NCI-H1092 treated with DMSO at 0.1 percent for 48 hours (cell line): ENCODE data around the gene SLC9A4.

Experiments
- DNase-seq: peaks from one replicate; lab custom pipeline; 2025; lab: John Stamatoyannopoulos, UW

Gene SLC9A4

GRCh38 chr2:102473020-102473419 is at the start of gene SLC9A4:
Gene SLC9A4, plus strand, starts transcription at chr2:102473226. Its CDS starts 534 bp downstream, at chr2:102473760.
- no peak for DNase-seq

GRCh38 chr2:102423368-102423767 is 49.7 kb upstream of the SLC9A4 start:
- no peak for DNase-seq

- no peak for DNase-seq
Observed at GRCh38 chr2:102424754-102425153, 48.3 kb upstream of the SLC9A4 start.

- no peak for DNase-seq
Observed at GRCh38 chr2:102425441-102426132, 47.4 kb upstream of the SLC9A4 start.

- no peak for DNase-seq
Observed at GRCh38 chr2:102427249-102427648, 45.8 kb upstream of the SLC9A4 start.

GRCh38 chr2:102428573-102428972 is 44.5 kb upstream of the SLC9A4 start:
- no peak for DNase-seq

GRCh38 chr2:102432386-102432785 is 40.6 kb upstream of the SLC9A4 start:
- DNase-seq, result no peak

- DNase-seq, result no peak
Observed at GRCh38 chr2:102433973-102434654, 38.9 kb upstream of the SLC9A4 start.

GRCh38 chr2:102434655-102435381 is 38.2 kb upstream of the SLC9A4 start:
- DNase-seq, result no peak

- DNase-seq, result no peak
Observed at GRCh38 chr2:102435741-102436140, 37.3 kb upstream of the SLC9A4 start.

GRCh38 chr2:102436323-102436722 is 36.7 kb upstream of the SLC9A4 start:
- DNase-seq, result no peak

- DNase-seq, result no peak
Observed at GRCh38 chr2:102437122-102437521, 35.9 kb upstream of the SLC9A4 start.

GRCh38 chr2:102438111-102438510 is 34.9 kb upstream of the SLC9A4 start:
- no peak for DNase-seq

- no peak for DNase-seq
Observed at GRCh38 chr2:102438578-102438977, 34.4 kb upstream of the SLC9A4 start.

GRCh38 chr2:102439065-102439695 is 33.8 kb upstream of the SLC9A4 start:
- no peak for DNase-seq

GRCh38 chr2:102442967-102443828 is 29.8 kb upstream of the SLC9A4 start:
- DNase-seq, result no peak

GRCh38 chr2:102444233-102444632 is 28.8 kb upstream of the SLC9A4 start:
- no peak for DNase-seq

- DNase-seq, result no peak
Observed at GRCh38 chr2:102446936-102447335, 26.1 kb upstream of the SLC9A4 start.

GRCh38 chr2:102449370-102449974 is 23.6 kb upstream of the SLC9A4 start:
- DNase-seq, result no peak

- no peak for DNase-seq
Observed at GRCh38 chr2:102451968-102452367, 21.1 kb upstream of the SLC9A4 start.

- DNase-seq, result no peak
Observed at GRCh38 chr2:102453501-102453900, 19.5 kb upstream of the SLC9A4 start.
